ENCODE measurements around the gene NEURL1.

NEURL1 gene

GRCh38 chr10:103592186-103593021, 98.9 kb downstream of the NEURL1 start:
- Mint-ChIP-seq H3K4me3 (no peak overlapping the region), H3K36me3 (ENCODE audit: low read depth) (no peaks in the 10 kb centered on the region), H3K27me3 (no peaks in the 10 kb centered on the region), H3K9me3 (no peaks in the 10 kb centered on the region), H3K4me1 (no peaks in the 10 kb centered on the region), H3K27ac (no peak overlapping the region)
- peak; percentile 72 for ATAC-seq
- peak; percentile 56 for DNase-seq

- Mint-ChIP-seq H3K4me3 (no peak overlapping the region), H3K27me3 (no peaks in the 10 kb centered on the region), H3K27ac (no peak overlapping the region), H3K9me3 (no peaks in the 10 kb centered on the region), H3K36me3 (ENCODE audit: low read depth) (no peaks in the 10 kb centered on the region), H3K4me1 (no peaks in the 10 kb centered on the region)
- ATAC-seq (no peak), DNase-seq (no peak)
Measured at GRCh38 chr10:103593022-103593570, 99.6 kb downstream of the NEURL1 start.

- no peaks in the 10 kb centered on the region for H3K27me3 Mint-ChIP-seq
- H3K4me3 Mint-ChIP-seq, result no peak overlapping the region
- ATAC-seq (no peak), DNase-seq (no peak)
- H3K9me3 Mint-ChIP-seq, result no peaks in the 10 kb centered on the region
- H3K4me1 Mint-ChIP-seq, result no peaks in the 10 kb centered on the region
- H3K36me3 Mint-ChIP-seq (ENCODE audit: low read depth), result no peaks in the 10 kb centered on the region
- no peak overlapping the region for H3K27ac Mint-ChIP-seq
Measured at GRCh38 chr10:103595933-103596726, 102.6 kb downstream of the NEURL1 start.

- Mint-ChIP-seq H3K9me3 (no peaks in the 10 kb centered on the region), H3K36me3 (ENCODE audit: low read depth) (no peaks in the 10 kb centered on the region), H3K4me3 (no peak overlapping the region), H3K27ac (no peak overlapping the region), H3K27me3 (no peaks in the 10 kb centered on the region), H3K4me1 (no peaks in the 10 kb centered on the region)
- no peak for DNase-seq
- no peak for ATAC-seq
Measured at GRCh38 chr10:103597003-103597402, 103.5 kb downstream of the NEURL1 start.

- H3K4me3 Mint-ChIP-seq, result no peak overlapping the region
- DNase-seq (peak; percentile 35), ATAC-seq (no peak)
- H3K9me3 Mint-ChIP-seq, result no peaks in the 10 kb centered on the region
- H3K27ac Mint-ChIP-seq, result no peak overlapping the region
- H3K4me1 Mint-ChIP-seq, result no peaks in the 10 kb centered on the region
- no peaks in the 10 kb centered on the region for H3K36me3 Mint-ChIP-seq (ENCODE audit: low read depth)
- no peaks in the 10 kb centered on the region for H3K27me3 Mint-ChIP-seq
Measured at GRCh38 chr10:103598654-103599115, 105.2 kb downstream of the NEURL1 start.

- no peaks in the 10 kb centered on the region for H3K9me3 Mint-ChIP-seq
- H3K27ac Mint-ChIP-seq, result no peak overlapping the region
Measured at GRCh38 chr10:103599211-103599610, 105.7 kb downstream of the NEURL1 start.

GRCh38 chr10:103599907-103600306, 106.4 kb downstream of the NEURL1 start:
- Mint-ChIP-seq H3K36me3 (ENCODE audit: low read depth) (no peaks in the 10 kb centered on the region), H3K9me3 (no peaks in the 10 kb centered on the region), H3K4me3 (no peak overlapping the region), H3K27me3 (no peaks in the 10 kb centered on the region), H3K4me1 (no peaks in the 10 kb centered on the region), H3K27ac (no peak overlapping the region)
- ATAC-seq (no peak), DNase-seq (no peak)

More at GRCh38 chr10:103599211-103599610, 105.7 kb downstream of the NEURL1 start:
- Mint-ChIP-seq H3K4me1 (no peaks in the 10 kb centered on the region), H3K4me3 (no peak overlapping the region), H3K36me3 (ENCODE audit: low read depth) (no peaks in the 10 kb centered on the region), H3K27me3 (no peaks in the 10 kb centered on the region)
- ATAC-seq (no peak), DNase-seq (no peak)

GRCh38 chr10:103600325-103600724, 106.8 kb downstream of the NEURL1 start:
- Mint-ChIP-seq H3K36me3 (ENCODE audit: low read depth) (no peaks in the 10 kb centered on the region), H3K4me1 (no peaks in the 10 kb centered on the region), H3K27me3 (no peaks in the 10 kb centered on the region), H3K4me3 (no peak overlapping the region), H3K27ac (no peak overlapping the region), H3K9me3 (no peaks in the 10 kb centered on the region)
- ATAC-seq (no peak), DNase-seq (no peak)

- H3K4me1 Mint-ChIP-seq, result no peaks in the 10 kb centered on the region
- no peak overlapping the region for H3K27ac Mint-ChIP-seq
- H3K4me3 Mint-ChIP-seq, result no peak overlapping the region
- no peaks in the 10 kb centered on the region for H3K27me3 Mint-ChIP-seq
- no peaks in the 10 kb centered on the region for H3K9me3 Mint-ChIP-seq
- no peaks in the 10 kb centered on the region for H3K36me3 Mint-ChIP-seq (ENCODE audit: low read depth)
- DNase-seq (no peak), ATAC-seq (no peak)
Measured at GRCh38 chr10:103600956-103601569, 107.6 kb downstream of the NEURL1 start.

- Mint-ChIP-seq H3K36me3 (ENCODE audit: low read depth) (no peaks in the 10 kb centered on the region), H3K4me3 (no peak overlapping the region), H3K4me1 (no peaks in the 10 kb centered on the region), H3K27me3 (no peaks in the 10 kb centered on the region), H3K9me3 (no peaks in the 10 kb centered on the region), H3K27ac (no peak overlapping the region)
- ATAC-seq, result no peak
- no peak for DNase-seq
Measured at GRCh38 chr10:103602028-103602851, 108.7 kb downstream of the NEURL1 start.

- Mint-ChIP-seq H3K4me3 (no peak overlapping the region), H3K4me1 (no peaks in the 10 kb centered on the region), H3K36me3 (ENCODE audit: low read depth) (no peaks in the 10 kb centered on the region), H3K27me3 (no peaks in the 10 kb centered on the region), H3K9me3 (no peaks in the 10 kb centered on the region), H3K27ac (no peak overlapping the region)
- ATAC-seq (no peak), DNase-seq (no peak)
Measured at GRCh38 chr10:103602852-103603155, 109.3 kb downstream of the NEURL1 start.

- no peak overlapping the region for H3K4me3 Mint-ChIP-seq
- no peak overlapping the region for H3K27ac Mint-ChIP-seq
- no peaks in the 10 kb centered on the region for H3K9me3 Mint-ChIP-seq
- no peaks in the 10 kb centered on the region for H3K36me3 Mint-ChIP-seq (ENCODE audit: low read depth)
- no peaks in the 10 kb centered on the region for H3K4me1 Mint-ChIP-seq
- ATAC-seq (no peak), DNase-seq (no peak)
- H3K27me3 Mint-ChIP-seq, result no peaks in the 10 kb centered on the region
Measured at GRCh38 chr10:103603382-103603781, 109.9 kb downstream of the NEURL1 start.

- Mint-ChIP-seq H3K27ac (no peak overlapping the region), H3K4me3 (no peak overlapping the region), H3K9me3 (no peaks in the 10 kb centered on the region), H3K36me3 (ENCODE audit: low read depth) (no peaks in the 10 kb centered on the region), H3K27me3 (no peaks in the 10 kb centered on the region), H3K4me1 (no peaks in the 10 kb centered on the region)
- ATAC-seq (no peak), DNase-seq (peak; percentile 57)
Measured at GRCh38 chr10:103605359-103606096, 112.0 kb downstream of the NEURL1 start.

All from activated naive CD8-positive, alpha-beta T cell treated with anti-CD3 and anti-CD28 coated beads, Interleukin-2, amount 50 U/mL, for 24 hours (primary cell).